Measurements from ENCODE around the gene HS2ST1.

Gene HS2ST1

DNA sequence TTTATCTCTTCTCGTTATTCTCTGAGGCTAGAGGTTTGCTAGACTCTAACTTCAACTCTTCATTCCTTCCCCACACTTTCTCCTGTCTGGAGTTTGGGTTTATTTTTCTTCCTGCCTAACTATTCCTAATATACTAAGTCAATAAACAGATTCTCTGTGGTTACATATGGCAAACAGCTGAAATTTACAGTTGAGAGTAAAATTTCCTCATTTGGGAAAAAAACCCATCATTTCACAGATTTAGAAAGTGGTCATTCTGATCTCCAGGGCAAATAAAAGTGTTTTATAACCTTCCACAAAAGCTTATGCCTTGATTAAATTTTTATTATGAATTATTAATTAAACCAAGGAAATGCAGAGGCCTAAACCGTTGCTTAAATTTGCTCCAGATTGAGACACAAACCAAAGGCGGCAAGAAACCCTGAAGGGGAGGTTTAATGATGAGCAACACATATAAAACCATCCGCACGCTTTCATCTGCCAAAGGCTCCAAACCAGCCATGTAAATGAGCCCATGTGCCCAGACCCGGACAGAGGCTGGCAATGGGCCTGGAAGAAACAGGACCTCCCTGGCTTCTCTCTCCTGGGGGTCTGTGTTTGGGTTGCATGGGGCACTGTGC lies 212.6 kb downstream of the HS2ST1 start:
- Histone ChIP-seq H3K9me2 (replicated peaks; ENCODE audit: low read depth, low read length) (no peaks in the 10 kb centered on the region), H3K4me3 (ENCODE audit: low read length, poor library complexity, severe bottlenecking) (no peak overlapping the region), H3K27me3 (ENCODE audit: insufficient read depth, low read length, poor library complexity, severe bottlenecking) (no peaks in the 10 kb centered on the region), H3K9ac (ENCODE audit: low read depth, low read length, poor library complexity, severe bottlenecking) (no peak overlapping the region), H4K20me1 (ENCODE audit: insufficient read depth, low read length, poor library complexity, severe bottlenecking) (no peaks in the 10 kb centered on the region), H3K79me2 (ENCODE audit: insufficient read depth, low read length) (no peaks in the 10 kb centered on the region), H3F3A (ENCODE audit: low read depth) (no peaks in the 10 kb centered on the region), H3K4me2 (ENCODE audit: low read depth, low read length, poor library complexity, severe bottlenecking) (no peak overlapping the region), H3K9me3 (ENCODE audit: insufficient read depth, low read depth, low read length) (no peaks in the 10 kb centered on the region), H2AFZ (ENCODE audit: low read length) (no peak overlapping the region), H3K4me1 (ENCODE audit: insufficient read depth, low read length, poor library complexity, severe bottlenecking) (no peaks in the 10 kb centered on the region), H3K36me3 (ENCODE audit: insufficient read depth, low read length) (no peaks in the 10 kb centered on the region)
- TF ChIP-seq, protein P1, sequence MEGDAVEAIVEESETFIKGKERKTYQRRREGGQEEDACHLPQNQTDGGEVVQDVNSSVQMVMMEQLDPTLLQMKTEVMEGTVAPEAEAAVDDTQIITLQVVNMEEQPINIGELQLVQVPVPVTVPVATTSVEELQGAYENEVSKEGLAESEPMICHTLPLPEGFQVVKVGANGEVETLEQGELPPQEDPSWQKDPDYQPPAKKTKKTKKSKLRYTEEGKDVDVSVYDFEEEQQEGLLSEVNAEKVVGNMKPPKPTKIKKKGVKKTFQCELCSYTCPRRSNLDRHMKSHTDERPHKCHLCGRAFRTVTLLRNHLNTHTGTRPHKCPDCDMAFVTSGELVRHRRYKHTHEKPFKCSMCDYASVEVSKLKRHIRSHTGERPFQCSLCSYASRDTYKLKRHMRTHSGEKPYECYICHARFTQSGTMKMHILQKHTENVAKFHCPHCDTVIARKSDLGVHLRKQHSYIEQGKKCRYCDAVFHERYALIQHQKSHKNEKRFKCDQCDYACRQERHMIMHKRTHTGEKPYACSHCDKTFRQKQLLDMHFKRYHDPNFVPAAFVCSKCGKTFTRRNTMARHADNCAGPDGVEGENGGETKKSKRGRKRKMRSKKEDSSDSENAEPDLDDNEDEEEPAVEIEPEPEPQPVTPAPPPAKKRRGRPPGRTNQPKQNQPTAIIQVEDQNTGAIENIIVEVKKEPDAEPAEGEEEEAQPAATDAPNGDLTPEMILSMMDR (conservative IDR thresholded peaks at IDR 0.05; ENCODE audit: low read length), result no peak

GRCh38 chr1:87127581-87127980 lies 213.1 kb downstream of the HS2ST1 start:
- Histone ChIP-seq H3K79me2 (ENCODE audit: insufficient read depth, low read length) (no peaks in the 10 kb centered on the region), H3K4me3 (ENCODE audit: low read length, poor library complexity, severe bottlenecking) (no peak overlapping the region), H3K4me2 (ENCODE audit: low read depth, low read length, poor library complexity, severe bottlenecking) (no peak overlapping the region), H2AFZ (ENCODE audit: low read length) (no peak overlapping the region), H3K9ac (ENCODE audit: low read depth, low read length, poor library complexity, severe bottlenecking) (no peak overlapping the region), H3K9me3 (ENCODE audit: insufficient read depth, low read depth, low read length) (no peaks in the 10 kb centered on the region), H3K9me2 (replicated peaks; ENCODE audit: low read depth, low read length) (no peaks in the 10 kb centered on the region), H3K27me3 (ENCODE audit: insufficient read depth, low read length, poor library complexity, severe bottlenecking) (peaks cover 1% of the 10 kb centered on the region), H4K20me1 (ENCODE audit: insufficient read depth, low read length, poor library complexity, severe bottlenecking) (no peaks in the 10 kb centered on the region), H3K4me1 (ENCODE audit: insufficient read depth, low read length, poor library complexity, severe bottlenecking) (no peaks in the 10 kb centered on the region), H3K36me3 (ENCODE audit: insufficient read depth, low read length) (no peaks in the 10 kb centered on the region), H3F3A (ENCODE audit: low read depth) (no peaks in the 10 kb centered on the region)
- TF ChIP-seq, protein P1 (conservative IDR thresholded peaks at IDR 0.05; ENCODE audit: low read length), result no peak
- TF ChIP-seq EZH2phosphoT487 (IDR thresholded peaks at IDR 0.05; ENCODE audit: borderline replicate concordance), result no peak

GRCh38 chr1:87129038-87129437 lies 214.6 kb downstream of the HS2ST1 start:
- TF ChIP-seq, protein P1 (conservative IDR thresholded peaks at IDR 0.05; ENCODE audit: low read length), result no peak
- no peak for TF ChIP-seq EZH2phosphoT487 (IDR thresholded peaks at IDR 0.05; ENCODE audit: borderline replicate concordance)
- H2AFZ ChIP-seq (ENCODE audit: low read length), result no peak overlapping the region
- no peaks in the 10 kb centered on the region for H3K36me3 ChIP-seq (ENCODE audit: insufficient read depth, low read length)
- no peaks in the 10 kb centered on the region for H3K9me3 ChIP-seq (ENCODE audit: insufficient read depth, low read depth, low read length)
- no peaks in the 10 kb centered on the region for H3K79me2 ChIP-seq (ENCODE audit: insufficient read depth, low read length)
- no peaks in the 10 kb centered on the region for H3K4me1 ChIP-seq (ENCODE audit: insufficient read depth, low read length, poor library complexity, severe bottlenecking)
- H3K9me2 ChIP-seq (replicated peaks; ENCODE audit: low read depth, low read length), result no peaks in the 10 kb centered on the region
- H3K27me3 ChIP-seq (ENCODE audit: insufficient read depth, low read length, poor library complexity, severe bottlenecking), result peaks cover 4% of the 10 kb centered on the region
- no peak overlapping the region for H3K4me3 ChIP-seq (ENCODE audit: low read length, poor library complexity, severe bottlenecking)
- H4K20me1 ChIP-seq (ENCODE audit: insufficient read depth, low read length, poor library complexity, severe bottlenecking), result no peaks in the 10 kb centered on the region
- H3F3A ChIP-seq (ENCODE audit: low read depth), result no peaks in the 10 kb centered on the region
- H3K9ac ChIP-seq (ENCODE audit: low read depth, low read length, poor library complexity, severe bottlenecking), result no peak overlapping the region
- no peak overlapping the region for H3K4me2 ChIP-seq (ENCODE audit: low read depth, low read length, poor library complexity, severe bottlenecking)
